Measurements from ENCODE around the gene FFAR3. TPM values are rescaled to one million over a fixed set of nuclear protein-coding genes. Genes with fewer than 3 reads are reported as not detected.

FFAR3 gene
- total RNA-seq, 6 donors from 2014 or later = 0.24 TPM; not detected in 5

GRCh38 chr19:35407619-35408018, 49.4 kb downstream of the FFAR3 start:
- Histone ChIP-seq H3K36me3 (no peaks in the 10 kb centered on the region), H3K9me3 (no peaks in the 10 kb centered on the region), H3K4me3 (no peak overlapping the region), H3K27me3 (no peaks in the 10 kb centered on the region), H3K4me1 (no peaks in the 10 kb centered on the region), H3K27ac (no peak overlapping the region)
- DNase-seq (no peak), ATAC-seq (ENCODE audit: low FRiP score in 2 of 2) (no peak)
- TF ChIP-seq CTCF (IDR thresholded peaks at IDR 0.05) (no peak), POLR2AphosphoS5 (IDR thresholded peaks at IDR 0.05) (no peak), POLR2A (IDR thresholded peaks at IDR 0.05) (no peak), EP300 (IDR thresholded peaks at IDR 0.05) (no peak)
- WGBS, 2 donors = 84 to 85% methylated on average over 6 of the region's 6 CpGs

GRCh38 chr19:35408284-35409171, 50.3 kb downstream of the FFAR3 start:
- no peak overlapping the region for H3K27ac ChIP-seq
- no peaks in the 10 kb centered on the region for H3K36me3 ChIP-seq
- H3K4me3 ChIP-seq = no peak overlapping the region
- WGBS, 2 donors = 88 to 89% methylated on average over 13 of the region's 13 CpGs
- H3K27me3 ChIP-seq = no peaks in the 10 kb centered on the region
- ATAC-seq (ENCODE audit: low FRiP score in 2 of 2) (no peak), DNase-seq (no peak)
- no peaks in the 10 kb centered on the region for H3K9me3 ChIP-seq
- H3K4me1 ChIP-seq = no peaks in the 10 kb centered on the region
- TF ChIP-seq POLR2AphosphoS5 (IDR thresholded peaks at IDR 0.05) (no peak), POLR2A (IDR thresholded peaks at IDR 0.05) (no peak), CTCF (IDR thresholded peaks at IDR 0.05) (no peak)

- no peaks in the 10 kb centered on the region for H3K9me3 ChIP-seq
- no peak for DNase-seq
- no peaks in the 10 kb centered on the region for H3K27me3 ChIP-seq
- 69 to 72% methylated on average over 5 of the region's 5 CpGs for WGBS, 2 donors
- H3K4me3 ChIP-seq = no peak overlapping the region
- ATAC-seq (ENCODE audit: low FRiP score in 2 of 2) = no peak
- H3K4me1 ChIP-seq = no peaks in the 10 kb centered on the region
- TF ChIP-seq POLR2A (IDR thresholded peaks at IDR 0.05) (no peak), CTCF (IDR thresholded peaks at IDR 0.05) (no peak), POLR2AphosphoS5 (IDR thresholded peaks at IDR 0.05) (no peak)
- H3K36me3 ChIP-seq = no peaks in the 10 kb centered on the region
- no peak overlapping the region for H3K27ac ChIP-seq
Measured at GRCh38 chr19:35409191-35409590, 50.9 kb downstream of the FFAR3 start.

Other genes starting within 250 kb of the FFAR3 start
- gene FXYD3, start 242.6 kb upstream of the FFAR3 start, total RNA-seq = 100 to 1,000 TPM in 5 of 6 donors, 10 to 100 TPM in 1; 94.3 to 236 (median 195) TPM
- gene LGI4, start 223.4 kb upstream of the FFAR3 start, total RNA-seq = 10 to 100 TPM in 2 of 6 donors, 1 to 10 TPM in 4; 3.3 to 25.3 (median 7.1) TPM
- gene FXYD1, start 219.6 kb upstream of the FFAR3 start, total RNA-seq = 10 to 100 TPM in 4 of 6 donors, 1 to 10 TPM in 2; 3.8 to 64.9 (median 25.2) TPM
- gene FXYD7, start 215.2 kb upstream of the FFAR3 start, total RNA-seq = under 1 TPM in 1 of 6 donors, not detected in 5; 0.34 TPM
- gene FXYD5, start 203.7 kb upstream of the FFAR3 start, total RNA-seq = 100 to 1,000 TPM in 2 of 6 donors, 10 to 100 TPM in 4; 40.4 to 153 (median 91.8) TPM
- gene FAM187B, start 129.7 kb upstream of the FFAR3 start, total RNA-seq = not detected
- gene LSR, start 109.5 kb upstream of the FFAR3 start, total RNA-seq = 100 to 1,000 TPM in 1 of 6 donors, 10 to 100 TPM in 5; 54.5 to 151 (median 76.5) TPM
- 100 to 1,000 TPM in 5 of 6 donors, 10 to 100 TPM in 1; 96.7 to 289 (median 175) TPM for gene USF2, start 89.5 kb upstream of the FFAR3 start, total RNA-seq
- 1 to 10 TPM in 1 of 6 donors, under 1 TPM in 3, not detected in 2; 0.46 to 8.4 (median 0.76) TPM for gene HAMP, start 75.9 kb upstream of the FFAR3 start, total RNA-seq
- gene MAG, start 66.3 kb upstream of the FFAR3 start, total RNA-seq = 1 to 10 TPM in 2 of 6 donors, under 1 TPM in 2, not detected in 2; 0.51 to 6.2 (median 2.2) TPM
- gene CD22, start 29.3 kb upstream of the FFAR3 start, total RNA-seq = 10 to 100 TPM in 5 of 6 donors, 1 to 10 TPM in 1; 8.8 to 36.7 (median 24.7) TPM
- under 1 TPM in 1 of 6 donors, not detected in 5; 0.17 TPM for gene FFAR1, start 10.6 kb upstream of the FFAR3 start, total RNA-seq
- under 1 TPM in 2 of 6 donors, not detected in 4; 0.14 to 0.17 TPM for gene GPR42, start 12.6 kb downstream of the FFAR3 start, total RNA-seq
- gene FFAR2, start 89.8 kb downstream of the FFAR3 start, total RNA-seq = 1 to 10 TPM in 3 of 6 donors, under 1 TPM in 2, not detected in 1; 0.22 to 9.0 (median 2.1) TPM
- gene KRTDAP, start 132.0 kb downstream of the FFAR3 start, total RNA-seq = under 1 TPM in 1 of 6 donors, not detected in 5; 0.61 TPM
- 100 to 1,000 TPM in 3 of 6 donors, 10 to 100 TPM in 3; 64.9 to 127 (median 101) TPM for gene DMKN, start 155.2 kb downstream of the FFAR3 start, total RNA-seq
- not detected for gene SBSN, start 169.9 kb downstream of the FFAR3 start, total RNA-seq
- not detected for gene GAPDHS, start 175.0 kb downstream of the FFAR3 start, total RNA-seq
- gene TMEM147, start 187.2 kb downstream of the FFAR3 start, total RNA-seq = 10 to 100 TPM; 25.1 to 94.2 (median 71.2) TPM
- not detected for gene ATP4A, start 205.2 kb downstream of the FFAR3 start, total RNA-seq
- gene PMIS2, start 227.7 kb downstream of the FFAR3 start, total RNA-seq = not detected